Heart right ventricle (tissue), 16 donors: ENCODE measurements around the gene UACA. TPM values are rescaled to one million over a fixed set of nuclear protein-coding genes. Genes with fewer than 3 reads are reported as not detected.

Experiments used
- ATAC-seq, 8 donors: fragments of 200-7000 bp; cut with Tn5 transposase; one replicate each; pipeline ENCODE4 v1.9.1; 2020; ENCODE audit warnings: mild to moderate bottlenecking in 8 of 8, moderate library complexity in 8 of 8, moderate number of reproducible peaks in 1 of 8
- DNase-seq, 2 donors: peaks; one replicate each; pipeline ENCODE4 v3.0.0-alpha.2; 2020
- H3K27ac ChIP-seq, 10 donors: fragments of 200-600 bp; sonication (generic) in 2 of 10; one replicate each; pipeline versions ENCODE4 v1.5.0 to v1.8.0; 2020 to 2022; ENCODE audit warnings: mild to moderate bottlenecking in 3 of 10
- H3K27me3 ChIP-seq, 7 donors: fragments of 200-600 bp; one replicate each; pipeline ENCODE4 v1.8.0; 2021 to 2022; ENCODE audit warnings: mild to moderate bottlenecking in 2 of 7
- H3K36me3 ChIP-seq, 9 donors: fragments of 200-600 bp; sonication (generic) in 1 of 9; one replicate each; pipeline versions ENCODE4 v1.5.0 to v1.8.0; 2020 to 2022; ENCODE audit warnings: mild to moderate bottlenecking in 2 of 9
- H3K4me1 ChIP-seq, 9 donors: fragments of 200-600 bp; sonication (generic) in 1 of 9; one replicate each; pipeline versions ENCODE4 v1.5.0 to v1.8.0; 2020 to 2022; ENCODE audit warnings: mild to moderate bottlenecking in 4 of 9
- H3K4me3 ChIP-seq, 10 donors: fragments of 200-600 bp; sonication (generic) in 2 of 10; one replicate each; pipeline versions ENCODE4 v1.5.0 to v1.8.0; 2020 to 2022; ENCODE audit warnings: mild to moderate bottlenecking in 7 of 10, moderate library complexity in 2 of 10
- H3K9me3 ChIP-seq, 11 donors: fragments of 200-600 bp in 10 of 11; sonication (generic) in 2 of 11; one replicate each; pipeline versions ENCODE4 v1.5.0 to v1.8.0; 2013 to 2022; ENCODE audit warnings: mild to moderate bottlenecking in 2 of 11, control low read depth in 1 of 11, moderate library complexity in 1 of 11
- CTCF ChIP-seq, 9 donors: fragments of 200-600 bp; sonication (generic) in 2 of 9; IDR thresholded peaks; one replicate each; pipeline versions ENCODE4 v1.5.0 to v1.8.0; 2021 to 2022; ENCODE audit warnings: antibody characterized with exemption in 9 of 9, mild to moderate bottlenecking in 5 of 9, moderate library complexity in 1 of 9
- WGBS, 2 donors: extraction: QIAGEN DNeasy Blood & Tissue Kit; methylation state at CpG; one replicate each; pipeline ENCODE4 v1.1.7; 2013; ENCODE audit warnings: inconsistent platforms in 1 of 2; 5-methylcytosine and 5-hydroxymethylcytosine counted together
- intact Hi-C, 10 donors: fragments of 100-400 bp; cut with DNase I; formaldehyde crosslinking; loops; one replicate each; pipeline versions ENCODE4 v1.11.1 to v1.14.2; 2022
- polyA plus RNA-seq, 2 donors: library from polyadenylated mRNA; stranded (reverse); fragments of 200-250 nt; gene quantifications; one replicate each; pipeline ENCODE4 v1.2.3, GENCODE V29; 2013
- total RNA-seq, 10 donors: library from RNA; stranded (reverse); fragmentation: NEBNext Ultra II Directional in 3 of 10; extraction: Animal tissue kit (Norgen Biotek cat#: 25700) in 3 of 10; gene quantifications; one replicate each; pipeline versions ENCODE4 v1.2.1 to v1.2.4, GENCODE V29; 2021 to 2023
- donor health status: Arrhythmogenic right ventricular cardiomyopathy.
- donor health status: ischemic (EF 13 %, LVEDD 7.1; RV severe dilation, severe dysfunction).
- donor health status: healthy with polysubstance abuse.
- donor health status: DM: no; HTN: yes; CAD: no.
- donor health status: DM: no; HTN: no; CAD: no.
- donor health status: ischemic (EF 25% LVEDD 6.9; RV normal size, moderate dysfunction).
- donor health status: ischemic (EF 25% LVEDD 5.7; RV mildly dilated, moderate dysfunction).
- donor health status: healthy.
- donor health status: DM: yes; HTN: yes; CAD: no.
- donor health status: Ischemic cardiomyopathy.
- donor health status: ischemic (EF 35%, LVEDD 5.7; RV mildly dilated, moderate dysfunction).
- donor health status: nonischemic (EF 11% LVEDD 7.7; RV severe dilation, severe dysfunction).
- donor health status: DM: yes; HTN: yes; CAD: no.
- donor health status: PGD.
- donor health status: ischemic (EF 29% LVEDD 5.4; RV normal size, mild dysfunction).
- donor health status: nonischemic (EF 23%, LVEDD 6.1; RV moderate dilation, normal function).

The UACA gene
- total and polyA plus RNA-seq, 12 donors: 14.2 to 75.4 (median 47.1) TPM

GRCh38 chr15:70783041-70783440 is 19.7 kb upstream of the UACA start:
- intact Hi-C loops: no loop called here
- Histone ChIP-seq H3K36me3 (no peaks in the 10 kb centered on the region), H3K9me3 (no peaks in the 10 kb centered on the region), H3K27ac (no peak overlapping the region), H3K4me3 (no peak overlapping the region), H3K27me3 (no peaks in the 10 kb centered on the region), H3K4me1 (peaks cover 0 to 11% (median 0%) of the 10 kb centered on the region in 9 donors)
- DNase-seq (no peak), ATAC-seq (no peak)
- TF ChIP-seq CTCF (IDR thresholded peaks at IDR 0.05): no peak
- 88 to 90% methylated on average over 3 of the region's 3 CpGs for WGBS, 2 donors

GRCh38 chr15:70781236-70781635 is 17.9 kb upstream of the UACA start:
- H3K27me3 ChIP-seq: no peaks in the 10 kb centered on the region
- 95 to 96% methylated on average over 5 of the region's 5 CpGs for WGBS, 2 donors
- ATAC-seq: no peak
- H3K4me1 ChIP-seq: peaks cover 0 to 19% (median 0%) of the 10 kb centered on the region in 9 donors
- no peak for TF ChIP-seq CTCF (IDR thresholded peaks at IDR 0.05)
- H3K9me3 ChIP-seq: no peaks in the 10 kb centered on the region
- no peak overlapping the region for H3K27ac ChIP-seq
- H3K4me3 ChIP-seq: no peak overlapping the region
- no peaks in the 10 kb centered on the region for H3K36me3 ChIP-seq
- DNase-seq: no peak
- intact Hi-C loops: no loop called here

DNA sequence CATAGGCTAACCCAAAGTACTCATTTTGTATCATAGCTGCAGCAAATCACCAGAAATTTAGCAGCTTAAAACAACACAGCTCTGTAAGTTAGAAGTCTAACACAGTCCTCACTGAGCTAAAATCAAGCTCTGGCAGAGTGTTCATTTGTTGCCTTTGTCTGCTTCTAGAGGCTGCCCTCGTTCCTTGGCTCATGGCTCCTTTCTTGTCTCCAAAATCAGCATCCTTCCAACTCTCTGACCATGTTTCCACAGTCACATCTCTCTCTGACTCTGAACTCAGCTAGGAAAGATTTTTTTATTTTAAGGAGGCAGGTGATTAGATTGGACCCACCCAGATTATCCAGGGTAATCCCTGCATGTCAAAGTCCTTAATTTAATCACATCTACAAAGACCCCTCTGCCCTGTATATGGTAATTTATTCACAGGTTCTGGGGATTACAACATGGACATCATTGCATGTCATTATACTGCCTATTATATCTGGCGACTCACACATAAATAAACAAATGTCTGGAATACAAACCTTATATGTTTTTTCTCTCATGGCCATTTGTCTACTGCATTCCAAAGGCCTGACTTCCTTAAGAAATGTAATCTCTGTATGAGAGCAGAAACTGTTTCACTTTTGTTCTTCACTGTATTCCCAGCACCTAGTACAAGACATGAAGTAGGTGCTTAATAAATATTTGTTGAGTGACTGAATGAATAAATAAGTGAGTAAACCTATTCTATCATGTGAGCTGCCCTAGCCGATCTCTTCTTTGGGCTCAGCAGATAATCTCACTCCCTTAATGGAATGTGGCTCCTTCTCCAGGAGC is 15.1 kb upstream of the UACA start:
- ATAC-seq: no peak
- Histone ChIP-seq H3K4me1 (peaks cover 0 to 23% (median 0%) of the 10 kb centered on the region in 9 donors), H3K27me3 (no peaks in the 10 kb centered on the region), H3K36me3 (no peaks in the 10 kb centered on the region), H3K27ac (peak overlapping the region in 1 of 10 donors; percentile 0), H3K4me3 (no peak overlapping the region), H3K9me3 (no peaks in the 10 kb centered on the region)
- TF ChIP-seq CTCF (IDR thresholded peaks at IDR 0.05): no peak
- intact Hi-C loops: no loop called here
- WGBS, 2 donors: 77 to 78% methylated on average over 3 of the region's 3 CpGs
- no peak for DNase-seq

DNA sequence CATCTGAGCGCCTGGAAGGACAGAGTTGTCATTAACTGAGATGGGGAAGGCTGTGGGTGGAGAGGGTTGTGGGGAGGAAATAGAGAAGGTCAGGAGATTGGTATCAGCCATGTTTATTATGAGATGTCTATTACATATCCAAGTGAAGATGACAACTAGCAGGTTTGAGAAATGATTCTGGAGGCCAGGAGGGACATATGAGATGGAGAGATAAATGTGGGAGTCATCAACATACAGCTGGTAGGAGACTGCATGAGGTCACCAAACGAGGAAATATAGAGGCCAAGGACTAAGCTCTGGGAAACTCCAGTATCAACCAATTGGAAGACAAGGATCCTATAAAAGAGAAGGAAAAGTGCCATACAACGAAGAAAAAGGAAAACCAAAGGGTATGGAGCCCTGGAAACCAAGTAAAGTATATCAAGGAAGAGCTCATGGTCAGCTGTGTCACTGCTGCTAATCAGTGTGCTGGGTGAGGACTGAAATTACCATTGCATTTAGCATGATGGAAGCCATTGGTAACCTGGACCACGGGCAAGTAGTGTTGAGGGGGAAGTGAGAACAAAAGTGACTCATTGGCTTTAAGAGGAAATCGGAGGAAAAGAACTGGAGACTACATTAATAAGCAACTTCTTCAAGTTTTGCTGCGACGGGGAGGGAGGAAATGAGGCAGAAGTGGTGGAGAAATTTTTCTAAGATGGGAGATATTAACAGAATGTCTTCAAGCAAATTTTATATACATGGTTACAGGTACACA is 14.0 kb upstream of the UACA start:
- DNase-seq (no peak), ATAC-seq (no peak)
- WGBS, 2 donors: 79 to 80% methylated on average over 7 of the region's 7 CpGs
- H3K27ac ChIP-seq: peak overlapping the region in 1 of 10 donors; percentile 0
- H3K9me3 ChIP-seq: no peaks in the 10 kb centered on the region
- peaks cover 0 to 23% (median 0%) of the 10 kb centered on the region in 9 donors for H3K4me1 ChIP-seq
- intact Hi-C loops: no loop called here
- no peaks in the 10 kb centered on the region for H3K27me3 ChIP-seq
- no peaks in the 10 kb centered on the region for H3K36me3 ChIP-seq
- TF ChIP-seq CTCF (IDR thresholded peaks at IDR 0.05): no peak
- no peak overlapping the region for H3K4me3 ChIP-seq
